Cardiac muscle cell (in vitro differentiated cells and primary cell): ENCODE measurements around the gene NKIRAS1. TPM values are rescaled to one million over a fixed set of nuclear protein-coding genes. Genes with fewer than 3 reads are reported as not detected.

ENCODE experiments used
- DNase-seq, 2 donors: peaks; one replicate each; pipeline versions ENCODE4 v3.0.0 to v3.0.0-alpha.2; 2010 to 2017; ENCODE audit warnings: low read depth in 1 of 2, low spot score in 1 of 2
- H3K27ac ChIP-seq: fragments of 200-600 bp; sonication (generic); 2 replicates; pipeline ENCODE4 v1.5.1; 2016
- H3K27me3 ChIP-seq: fragments of 200-600 bp; sonication (generic); 2 replicates; pipeline ENCODE4 v1.6.0; 2016; ENCODE audit warnings: control low read depth
- H3K36me3 ChIP-seq: fragments of 200-600 bp; sonication (generic); 2 replicates; pipeline ENCODE4 v1.5.1; 2016; ENCODE audit warnings: control low read depth
- H3K4me1 ChIP-seq: fragments of 200-600 bp; sonication (generic); 2 replicates; pipeline ENCODE4 v1.8.1; 2017; ENCODE audit warnings: low read depth, mild to moderate bottlenecking, mixed run types
- H3K4me3 ChIP-seq: fragments of 200-600 bp; sonication (generic); 2 replicates; pipeline ENCODE4 v1.5.1; 2016; ENCODE audit warnings: mild to moderate bottlenecking
- H3K9me3 ChIP-seq: fragments of 200-600 bp; sonication (generic); 2 replicates; pipeline ENCODE4 v1.5.1; 2017; ENCODE audit warnings: low read depth, mild to moderate bottlenecking, control low read depth
- CTCF ChIP-seq: IDR thresholded peaks from 2 replicates; pipeline ENCODE4 v1.5.1; 2012; ENCODE audit warnings: low read depth, mild to moderate bottlenecking, low read length
- polyA plus RNA-seq: library from polyadenylated mRNA; unstranded; fragments of >200 nt; fragmentation: Nextera tagmentation; extraction: Ambion mirVana; gene quantifications from 2 replicates; pipeline ENCODE4 v1.2.1, GENCODE V29; 2016
- total RNA-seq: library from RNA; depleted of rRNA; stranded (reverse); fragments of >200 nt; gene quantifications from 2 replicates; pipeline ENCODE4 v1.2.3, GENCODE V29; 2016

The NKIRAS1 gene
- total and polyA plus RNA-seq, 2 experiments from 2014 or later, result 20.2 to 28.0 TPM

- DNase-seq, result no peak
- no peaks in the 10 kb centered on the region for H3K27me3 ChIP-seq
- H3K4me3 ChIP-seq, result no peak overlapping the region
- H3K36me3 ChIP-seq, result no peaks in the 10 kb centered on the region
- no peak overlapping the region for H3K27ac ChIP-seq
- TF ChIP-seq CTCF, result no peak
- H3K9me3 ChIP-seq, result no peaks in the 10 kb centered on the region
- no peaks in the 10 kb centered on the region for H3K4me1 ChIP-seq
These were observed 36.0 kb downstream of the NKIRAS1 start for GRCh38 chr3:23880703-23881339.

GRCh38 chr3:23879485-23879884 is 37.3 kb downstream of the NKIRAS1 start:
- Histone ChIP-seq H3K36me3 (no peaks in the 10 kb centered on the region), H3K27ac (no peak overlapping the region), H3K4me1 (no peaks in the 10 kb centered on the region), H3K4me3 (no peak overlapping the region), H3K27me3 (no peaks in the 10 kb centered on the region), H3K9me3 (no peaks in the 10 kb centered on the region)
- TF ChIP-seq CTCF, result no peak
- DNase-seq, result no peak

- no peak overlapping the region for H3K27ac ChIP-seq
These were observed 39.3 kb downstream of the NKIRAS1 start for GRCh38 chr3:23877329-23877980.

GRCh38 chr3:23876923-23877322 is 39.9 kb downstream of the NKIRAS1 start:
- no peaks in the 10 kb centered on the region for H3K36me3 ChIP-seq
- DNase-seq, result no peak
- no peaks in the 10 kb centered on the region for H3K9me3 ChIP-seq
- no peak overlapping the region for H3K4me3 ChIP-seq
- TF ChIP-seq CTCF, result no peak
- peaks cover 4% of the 10 kb centered on the region for H3K4me1 ChIP-seq
- no peak overlapping the region for H3K27ac ChIP-seq
- no peaks in the 10 kb centered on the region for H3K27me3 ChIP-seq

More at GRCh38 chr3:23877329-23877980, 39.3 kb downstream of the NKIRAS1 start:
- Histone ChIP-seq H3K36me3 (no peaks in the 10 kb centered on the region), H3K9me3 (no peaks in the 10 kb centered on the region), H3K4me3 (no peak overlapping the region), H3K4me1 (peaks cover 4% of the 10 kb centered on the region), H3K27me3 (no peaks in the 10 kb centered on the region)
- DNase-seq, result peak in 1 of 2 donors; percentile 93
- no peak for TF ChIP-seq CTCF

GRCh38 chr3:23875113-23875725 is 41.6 kb downstream of the NKIRAS1 start:
- no peak for TF ChIP-seq CTCF
- no peaks in the 10 kb centered on the region for H3K36me3 ChIP-seq
- no peak overlapping the region for H3K27ac ChIP-seq
- DNase-seq, result no peak
- H3K27me3 ChIP-seq, result no peaks in the 10 kb centered on the region
- no peaks in the 10 kb centered on the region for H3K9me3 ChIP-seq
- peaks cover 6% of the 10 kb centered on the region for H3K4me1 ChIP-seq
- no peak overlapping the region for H3K4me3 ChIP-seq
